KMS-11 (cell line): Measurements from ENCODE around the gene PRKX.
A peak's percentile ranks its signal among the peaks of the same experiment; 100 is the strongest.
"Not testable (repeated sequence)": the region's sequence is repeated elsewhere in the genome, so short reads cannot be mapped to it uniquely, and the experiment has no call there.

ENCODE experiments used
- H2AFZ ChIP-seq: fragments of 200-600 bp; sonication (generic); 2 replicates; pipeline ENCODE4 v1.6.1; 2016; ENCODE audit warnings: antibody characterized with exemption, mixed run types, low read depth
- H3K27ac ChIP-seq: fragments of 200-600 bp; sonication (generic); 2 replicates; pipeline ENCODE4 v1.6.1; 2016; ENCODE audit warnings: mild to moderate bottlenecking, mixed run types
- H3K27me3 ChIP-seq: fragments of 200-600 bp; sonication (generic); 2 replicates; pipeline ENCODE4 v1.6.1; 2017; ENCODE audit warnings: mild to moderate bottlenecking, low read depth, mixed run types, moderate library complexity; ENCODE audit not compliant: insufficient read depth
- H3K36me3 ChIP-seq: fragments of 200-600 bp; sonication (generic); 2 replicates; pipeline ENCODE4 v1.6.1; 2017; ENCODE audit warnings: mild to moderate bottlenecking, mixed run types; ENCODE audit not compliant: insufficient read depth
- H3K4me1 ChIP-seq: fragments of 200-600 bp; sonication (generic); 2 replicates; pipeline ENCODE4 v1.6.1; 2016; ENCODE audit warnings: mild to moderate bottlenecking, low read depth, mixed run types; ENCODE audit not compliant: poor library complexity, severe bottlenecking
- H3K4me2 ChIP-seq: fragments of 200-600 bp; sonication (generic); 2 replicates; pipeline ENCODE4 v1.7.0; 2016; ENCODE audit warnings: mild to moderate bottlenecking, mixed run types
- H3K4me3 ChIP-seq: fragments of 200-600 bp; sonication (generic); IDR thresholded peaks from 2 replicates; pipeline ENCODE4 v1.6.1; 2017; ENCODE audit warnings: low read depth, low read length, mixed read lengths; ENCODE audit not compliant: insufficient read depth
- H3K79me2 ChIP-seq: fragments of 200-600 bp; sonication (generic); 2 replicates; pipeline ENCODE4 v1.6.1; 2016; ENCODE audit warnings: low read depth, mixed run types; ENCODE audit not compliant: insufficient read depth
- H3K9ac ChIP-seq: fragments of 200-600 bp; sonication (generic); 2 replicates; pipeline ENCODE4 v1.6.1; 2016; ENCODE audit warnings: mild to moderate bottlenecking, mixed run types
- H4K20me1 ChIP-seq: fragments of 200-600 bp; sonication (generic); 2 replicates; pipeline ENCODE4 v1.6.1; 2016; ENCODE audit warnings: mild to moderate bottlenecking, mixed run types; ENCODE audit not compliant: insufficient read depth
- CTCF ChIP-seq: fragments of 200-600 bp; sonication (generic); conservative IDR thresholded peaks from 2 replicates; pipeline ENCODE4 v1.6.1; 2017; ENCODE audit warnings: low read depth, mild to moderate bottlenecking, antibody characterized with exemption, low read length, moderate library complexity, mixed read lengths

Gene PRKX

GRCh38 chrX:3648084-3648483 lies 65.4 kb downstream of the PRKX start:
- H3K4me1 ChIP-seq, result no peaks in the 10 kb centered on the region
- no peaks in the 10 kb centered on the region for H4K20me1 ChIP-seq
- H3K4me3 ChIP-seq, result no peak overlapping the region
- no peaks in the 10 kb centered on the region for H3K27me3 ChIP-seq
- TF ChIP-seq CTCF, result no peak
- no peak overlapping the region for H3K9ac ChIP-seq
- no peak overlapping the region for H3K4me2 ChIP-seq
- no peaks in the 10 kb centered on the region for H3K79me2 ChIP-seq
- no peak overlapping the region for H3K27ac ChIP-seq
- H2AFZ ChIP-seq, result no peak overlapping the region
- no peaks in the 10 kb centered on the region for H3K36me3 ChIP-seq

GRCh38 chrX:3639858-3640631 lies 73.4 kb downstream of the PRKX start:
- H3K27ac ChIP-seq, H3K36me3 ChIP-seq, H3K27me3 ChIP-seq: not testable (repeated sequence)

GRCh38 chrX:3639236-3639635 lies 74.2 kb downstream of the PRKX start:
- Histone ChIP-seq H3K4me3 (no peak overlapping the region), H3K36me3 (no peaks in the 10 kb centered on the region), H2AFZ (no peak overlapping the region), H3K79me2 (no peaks in the 10 kb centered on the region), H4K20me1 (no peaks in the 10 kb centered on the region), H3K9ac (no peak overlapping the region), H3K27ac (no peak overlapping the region), H3K4me2 (no peak overlapping the region), H3K4me1 (no peaks in the 10 kb centered on the region), H3K27me3 (no peaks in the 10 kb centered on the region)
- TF ChIP-seq CTCF, result no peak

More at GRCh38 chrX:3639858-3640631, 73.4 kb downstream of the PRKX start:
- H3K9ac ChIP-seq, H3K79me2 ChIP-seq, H3K4me2 ChIP-seq, H2AFZ ChIP-seq, H4K20me1 ChIP-seq, H3K4me3 ChIP-seq, H3K4me1 ChIP-seq: not testable (repeated sequence)

GRCh38 chrX:3638280-3638873 lies 75.1 kb downstream of the PRKX start:
- Histone ChIP-seq H3K79me2 (no peaks in the 10 kb centered on the region), H3K4me3 (no peak overlapping the region), H3K4me2 (no peak overlapping the region), H3K27ac (no peak overlapping the region), H2AFZ (no peak overlapping the region), H4K20me1 (no peaks in the 10 kb centered on the region), H3K4me1 (no peaks in the 10 kb centered on the region), H3K27me3 (no peaks in the 10 kb centered on the region), H3K9ac (no peak overlapping the region), H3K36me3 (no peaks in the 10 kb centered on the region)
- peak; percentile 67 for TF ChIP-seq CTCF

GRCh38 chrX:3636803-3637202 lies 76.6 kb downstream of the PRKX start:
- TF ChIP-seq CTCF, result no peak
- no peaks in the 10 kb centered on the region for H3K36me3 ChIP-seq
- no peak overlapping the region for H3K4me3 ChIP-seq
- no peak overlapping the region for H3K9ac ChIP-seq
- H3K4me2 ChIP-seq, result no peak overlapping the region
- H3K27me3 ChIP-seq, result no peaks in the 10 kb centered on the region
- H3K79me2 ChIP-seq, result no peaks in the 10 kb centered on the region
- H3K27ac ChIP-seq, result no peak overlapping the region
- no peaks in the 10 kb centered on the region for H4K20me1 ChIP-seq
- H2AFZ ChIP-seq, result no peak overlapping the region
- H3K4me1 ChIP-seq, result no peaks in the 10 kb centered on the region
